Colonic mucosa (tissue), 4 donors: ENCODE results near the gene PKDREJ. TPM values are rescaled to one million over a fixed set of nuclear protein-coding genes. Genes with fewer than 3 reads are reported as not detected.
"Not testable (repeated sequence)": the region's sequence is repeated elsewhere in the genome, so short reads cannot be mapped to it uniquely, and the experiment has no call there.

Experiments used
- DNase-seq: peaks from one replicate; pipeline ENCODE4 v3.0.0-alpha.2; 2020
- H3K27ac ChIP-seq: fragments of 200-600 bp; one replicate; pipeline ENCODE4 v1.8.0; 2021
- H3K27me3 ChIP-seq: fragments of 200-600 bp; one replicate; pipeline ENCODE4 v1.8.0; 2021
- H3K36me3 ChIP-seq: fragments of 200-600 bp; one replicate; pipeline ENCODE4 v1.8.0; 2021
- H3K4me1 ChIP-seq: fragments of 200-600 bp; one replicate; pipeline ENCODE4 v1.8.0; 2021; ENCODE audit warnings: mild to moderate bottlenecking
- H3K4me3 ChIP-seq: fragments of 200-600 bp; one replicate; pipeline ENCODE4 v1.8.0; 2021
- H3K9ac ChIP-seq, 2 donors: one replicate each; pipeline ENCODE4 v1.7.0; 2013; ENCODE audit warnings: control low read depth in 2 of 2, low read depth in 2 of 2, low read length in 2 of 2
- H3K9me3 ChIP-seq: fragments of 200-600 bp; one replicate; pipeline ENCODE4 v1.8.0; 2021
- intact Hi-C: fragments of 100-400 bp; cut with DNase I; formaldehyde crosslinking; loops from one replicate; pipeline ENCODE4 v1.14.1; 2022
- total RNA-seq, 2 donors: library from RNA; stranded (reverse); fragmentation: NEBNext Ultra II Directional in 1 of 2; extraction: Animal tissue kit (Norgen Biotek cat#: 25700) in 1 of 2; gene quantifications; one replicate each; pipeline ENCODE4 v1.2.1, GENCODE V29; 2021
- TF ChIP-seq, protein P1 (sequence below): fragments of 200-600 bp; IDR thresholded peaks from one replicate; pipeline ENCODE4 v1.8.0; 2022; ENCODE audit warnings: antibody characterized with exemption, mild to moderate bottlenecking
- donor health status: healthy.
- donor health status: DM: no; HTN: no; CAD: no.
- donor health status: DM: no; HTN: no; CAD: no.

Gene PKDREJ, protein sequence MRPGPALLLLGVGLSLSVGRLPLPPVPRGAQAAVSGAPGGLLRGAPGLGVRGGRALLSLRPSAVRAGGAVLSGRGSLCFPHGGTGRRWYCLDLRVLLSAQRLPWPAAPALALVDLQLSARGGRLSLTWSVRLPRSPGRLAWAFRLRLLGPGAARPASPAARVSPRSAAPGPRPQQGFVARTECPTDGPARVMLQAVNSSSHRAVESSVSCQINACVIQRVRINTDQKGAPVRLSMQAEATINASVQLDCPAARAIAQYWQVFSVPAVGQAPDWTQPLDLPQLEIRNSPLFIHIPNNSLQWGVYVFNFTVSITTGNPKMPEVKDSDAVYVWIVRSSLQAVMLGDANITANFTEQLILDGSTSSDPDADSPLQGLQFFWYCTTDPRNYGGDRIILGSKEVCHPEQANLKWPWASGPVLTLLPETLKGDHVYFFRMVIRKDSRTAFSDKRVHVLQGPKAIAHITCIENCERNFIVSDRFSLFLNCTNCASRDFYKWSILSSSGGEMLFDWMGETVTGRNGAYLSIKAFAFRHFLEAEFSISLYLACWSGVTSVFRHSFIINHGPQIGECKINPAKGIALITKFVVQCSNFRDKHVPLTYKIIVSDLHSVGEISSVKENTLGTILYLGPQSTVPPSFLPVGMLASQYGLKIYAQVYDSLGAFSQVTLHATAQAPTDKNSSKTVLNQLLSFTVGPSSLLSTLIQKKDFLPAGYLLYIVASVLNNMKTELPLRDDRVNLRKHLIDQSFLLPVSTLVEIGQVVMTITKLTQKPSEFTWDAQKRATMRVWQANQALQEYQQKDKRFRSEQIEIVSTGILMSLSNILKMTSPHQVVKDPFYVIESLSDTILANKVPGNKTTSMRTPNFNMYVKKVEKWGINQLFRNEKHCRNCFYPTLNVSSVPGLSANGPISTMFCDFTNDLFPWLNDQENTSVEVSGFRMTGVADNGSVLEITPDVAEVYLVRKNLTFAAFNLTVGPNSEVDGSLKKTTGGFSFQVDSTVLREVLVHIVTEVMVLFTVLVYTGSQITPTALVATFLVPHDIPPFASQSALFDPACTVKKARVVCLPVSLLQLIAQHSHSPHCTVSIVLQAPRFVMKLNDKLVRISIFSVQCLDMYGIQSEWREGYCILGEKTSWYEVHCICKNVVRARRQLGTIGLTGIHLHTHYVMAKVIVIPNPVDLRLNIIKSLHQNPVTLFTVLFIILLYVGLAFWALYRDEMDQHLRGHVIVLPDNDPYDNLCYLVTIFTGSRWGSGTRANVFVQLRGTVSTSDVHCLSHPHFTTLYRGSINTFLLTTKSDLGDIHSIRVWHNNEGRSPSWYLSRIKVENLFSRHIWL (N-terminal part only)
- 1 to 10 TPM in 1 of 2 donors, under 1 TPM in 1; 0.32 to 1.1 TPM for total RNA-seq

DNA sequence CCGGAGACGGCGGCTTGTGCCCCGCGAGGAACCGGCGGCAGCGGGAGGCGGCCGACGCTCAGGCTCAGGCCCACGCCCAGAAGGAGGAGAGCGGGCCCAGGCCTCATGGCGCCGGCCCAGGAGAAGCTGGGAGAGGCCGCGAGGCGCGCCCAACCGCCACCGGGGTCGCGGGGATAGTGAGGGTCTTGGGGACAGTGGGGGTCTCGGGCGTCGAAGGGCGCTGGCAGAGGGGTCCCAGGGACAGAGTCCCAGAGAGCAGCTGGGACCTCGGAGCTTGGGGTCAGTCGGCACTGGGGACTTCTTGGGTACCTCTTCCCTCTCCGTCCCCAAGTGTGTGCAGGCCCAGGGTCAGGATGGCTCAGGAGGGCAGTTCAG lies at the start of gene PKDREJ:
PKDREJ (minus strand) TSS at position 128 of the 375 bp plus-strand sequence; CDS start at position 107, 21 bp downstream.
- TF ChIP-seq, protein P1, sequence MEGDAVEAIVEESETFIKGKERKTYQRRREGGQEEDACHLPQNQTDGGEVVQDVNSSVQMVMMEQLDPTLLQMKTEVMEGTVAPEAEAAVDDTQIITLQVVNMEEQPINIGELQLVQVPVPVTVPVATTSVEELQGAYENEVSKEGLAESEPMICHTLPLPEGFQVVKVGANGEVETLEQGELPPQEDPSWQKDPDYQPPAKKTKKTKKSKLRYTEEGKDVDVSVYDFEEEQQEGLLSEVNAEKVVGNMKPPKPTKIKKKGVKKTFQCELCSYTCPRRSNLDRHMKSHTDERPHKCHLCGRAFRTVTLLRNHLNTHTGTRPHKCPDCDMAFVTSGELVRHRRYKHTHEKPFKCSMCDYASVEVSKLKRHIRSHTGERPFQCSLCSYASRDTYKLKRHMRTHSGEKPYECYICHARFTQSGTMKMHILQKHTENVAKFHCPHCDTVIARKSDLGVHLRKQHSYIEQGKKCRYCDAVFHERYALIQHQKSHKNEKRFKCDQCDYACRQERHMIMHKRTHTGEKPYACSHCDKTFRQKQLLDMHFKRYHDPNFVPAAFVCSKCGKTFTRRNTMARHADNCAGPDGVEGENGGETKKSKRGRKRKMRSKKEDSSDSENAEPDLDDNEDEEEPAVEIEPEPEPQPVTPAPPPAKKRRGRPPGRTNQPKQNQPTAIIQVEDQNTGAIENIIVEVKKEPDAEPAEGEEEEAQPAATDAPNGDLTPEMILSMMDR, result no peak
- Histone ChIP-seq H3K9ac (no peak within 1 kb of the TSS), H3K27ac (peak within 1 kb of the TSS; percentile 68), H3K27me3 (no peaks in the 10 kb centered on the region), H3K4me3 (no peak within 1 kb of the TSS), H3K9me3 (no peaks in the 10 kb centered on the region), H3K4me1 (peaks cover 4% of the 10 kb centered on the region), H3K36me3 (no peaks in the 10 kb centered on the region)
- no peak for DNase-seq
- intact Hi-C loops, result no loop called here

DNA sequence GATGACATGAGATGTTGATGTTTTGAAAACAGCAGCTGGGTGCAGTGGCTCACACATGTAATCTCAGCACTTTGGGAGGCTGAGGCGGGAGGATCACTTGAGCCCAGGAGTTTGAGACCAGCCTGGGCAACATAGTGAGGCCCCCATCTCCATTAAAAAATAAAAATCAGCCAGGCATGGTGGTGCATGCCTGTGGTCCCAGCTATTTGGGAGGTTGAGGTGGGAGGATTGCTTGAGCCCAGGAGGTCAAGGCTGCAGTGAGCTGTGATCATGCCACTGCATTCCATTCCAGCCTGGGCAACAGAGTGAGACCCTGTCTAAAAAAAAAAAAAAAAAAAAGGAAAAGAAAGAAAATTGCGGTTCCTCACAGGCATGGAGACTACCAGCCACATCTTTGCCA lies 49.7 kb upstream of the PKDREJ start:
- H3K4me1 ChIP-seq, H3K9me3 ChIP-seq, H3K27me3 ChIP-seq, DNase-seq, H3K36me3 ChIP-seq, H3K4me3 ChIP-seq, intact Hi-C loops, H3K27ac ChIP-seq, H3K9ac ChIP-seq: not testable (repeated sequence)

DNA sequence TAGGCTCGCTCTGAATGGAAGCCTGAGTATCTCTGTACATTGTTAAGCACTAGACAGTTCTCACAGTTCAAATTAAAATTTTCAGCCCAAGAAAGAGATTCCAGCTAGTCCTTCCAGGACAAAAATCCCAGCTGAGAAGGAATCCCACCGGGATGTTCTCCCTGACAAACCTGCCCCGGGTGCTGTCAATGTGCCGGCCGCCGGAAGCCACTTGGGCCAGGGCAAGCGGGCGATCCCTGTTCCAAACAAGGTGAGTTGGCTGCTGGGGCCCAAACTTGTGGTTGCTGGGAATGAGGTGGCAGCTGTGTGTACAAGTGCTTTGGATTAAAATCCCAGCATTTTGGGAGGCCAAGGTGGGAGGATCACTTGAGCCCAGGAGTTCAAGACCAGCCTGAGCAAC lies 48.9 kb upstream of the PKDREJ start:
- intact Hi-C loops, result no loop called here
- no peak for DNase-seq
- TF ChIP-seq, protein P1, result no peak

DNA sequence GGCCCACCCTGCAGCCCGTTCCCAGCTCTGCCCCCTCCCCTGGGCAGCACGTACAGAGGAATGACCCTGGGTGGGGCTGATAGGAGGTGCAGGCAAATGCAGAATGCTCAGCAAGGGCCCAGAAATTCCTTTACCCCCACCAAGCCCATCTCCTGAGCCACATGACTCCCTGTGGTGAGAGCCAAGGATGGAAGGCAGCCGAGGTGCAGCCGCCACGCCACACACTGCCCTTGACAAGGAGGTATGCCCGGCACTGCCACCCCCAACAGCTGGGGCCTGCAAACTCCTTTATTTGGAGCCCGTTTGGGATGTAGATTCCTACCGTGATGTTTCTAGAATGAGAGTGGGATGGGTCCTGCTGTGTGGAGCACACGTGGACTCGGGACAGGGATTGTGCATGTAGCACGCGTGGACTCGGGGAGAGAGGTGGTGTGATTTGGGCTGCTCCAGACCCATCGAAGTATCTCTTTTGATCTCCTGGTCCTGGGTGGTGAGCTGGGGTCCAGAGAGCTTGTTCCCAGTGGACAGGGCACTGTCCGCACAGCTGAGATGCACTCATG lies 46.5 kb upstream of the PKDREJ start:
- no peak overlapping the region for H3K27ac ChIP-seq
- TF ChIP-seq, protein P1, result no peak
- no peaks in the 10 kb centered on the region for H3K27me3 ChIP-seq
- no peaks in the 10 kb centered on the region for H3K4me1 ChIP-seq
- H3K36me3 ChIP-seq, result no peaks in the 10 kb centered on the region
- no peaks in the 10 kb centered on the region for H3K9me3 ChIP-seq
- H3K4me3 ChIP-seq, result no peak overlapping the region
- intact Hi-C loops, result no loop called here
- DNase-seq, result no peak
- no peak overlapping the region for H3K9ac ChIP-seq

More for the DNA sequence above, 48.9 kb upstream of the PKDREJ start:
- Histone ChIP-seq H3K27me3 (no peaks in the 10 kb centered on the region), H3K27ac (no peak overlapping the region), H3K4me3 (no peak overlapping the region), H3K36me3 (no peaks in the 10 kb centered on the region), H3K9ac (no peak overlapping the region), H3K9me3 (no peaks in the 10 kb centered on the region), H3K4me1 (no peaks in the 10 kb centered on the region)

DNA sequence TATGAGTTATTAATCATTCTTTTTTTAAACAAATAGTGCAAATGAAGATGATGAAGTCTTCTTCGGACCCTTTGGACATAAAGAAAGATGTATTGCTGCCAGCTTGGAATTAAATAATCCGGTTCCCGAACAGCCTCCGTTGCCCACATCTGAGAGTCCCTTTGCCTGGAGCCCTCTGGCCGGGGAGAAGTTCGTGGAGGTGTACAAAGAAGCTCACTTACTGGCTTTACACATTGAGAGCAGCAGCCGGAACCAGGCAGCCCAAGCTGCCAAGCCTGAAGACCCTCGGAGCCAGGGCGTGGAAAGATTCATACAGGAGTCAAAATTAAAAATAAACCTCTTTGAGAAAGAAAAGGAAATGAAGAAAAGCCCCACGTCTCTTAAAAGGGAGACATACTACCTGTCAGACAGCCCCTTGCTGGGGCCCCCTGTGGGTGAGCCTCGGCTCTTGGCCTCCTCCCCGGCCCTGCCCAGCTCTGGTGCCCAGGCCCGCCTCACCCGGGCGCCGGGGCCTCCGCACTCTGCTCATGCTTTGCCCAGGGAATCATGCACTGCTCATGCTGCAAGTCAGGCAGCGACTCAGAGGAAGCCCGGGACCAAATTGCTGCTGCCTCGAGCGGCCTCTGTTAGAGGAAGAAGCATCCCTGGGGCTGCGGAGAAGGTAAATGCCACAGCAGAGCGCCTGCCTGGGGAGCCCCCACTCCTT lies 45.3 kb upstream of the PKDREJ start:
- Histone ChIP-seq H3K9me3 (no peaks in the 10 kb centered on the region), H3K27ac (no peak overlapping the region), H3K4me3 (no peak overlapping the region), H3K4me1 (no peaks in the 10 kb centered on the region), H3K9ac (no peak overlapping the region), H3K27me3 (no peaks in the 10 kb centered on the region), H3K36me3 (no peaks in the 10 kb centered on the region)
- no peak for DNase-seq
- TF ChIP-seq, protein P1, result no peak
- intact Hi-C loops, result no loop called here
